Measurements from ENCODE around the gene MINDY4B.

GRCh38 chr3:150889106-150889505 lies 16.1 kb downstream of the MINDY4B start:
- TF ChIP-seq CTCF (IDR thresholded peaks at IDR 0.05; ENCODE audit: insufficient read depth, low read depth, low read length) = no peak
- no peak for TF ChIP-seq EZH2 (IDR thresholded peaks at IDR 0.05; ENCODE audit: insufficient read depth, low read length)
